HG02763 (cell line): ENCODE results near the gene FAM89B.

Source experiments
- ATAC-seq: cut with Tn5 transposase; IDR thresholded peaks from one replicate; pipeline ENCODE4 v1.9.1; 2021; ENCODE audit warnings: mild to moderate bottlenecking, moderate library complexity; ENCODE audit not compliant: unreplicated experiment

The FAM89B gene

GRCh38 chr11:65573391-65574079 lies 1.2 kb downstream of the FAM89B start:
- ATAC-seq: no peak

DNA sequence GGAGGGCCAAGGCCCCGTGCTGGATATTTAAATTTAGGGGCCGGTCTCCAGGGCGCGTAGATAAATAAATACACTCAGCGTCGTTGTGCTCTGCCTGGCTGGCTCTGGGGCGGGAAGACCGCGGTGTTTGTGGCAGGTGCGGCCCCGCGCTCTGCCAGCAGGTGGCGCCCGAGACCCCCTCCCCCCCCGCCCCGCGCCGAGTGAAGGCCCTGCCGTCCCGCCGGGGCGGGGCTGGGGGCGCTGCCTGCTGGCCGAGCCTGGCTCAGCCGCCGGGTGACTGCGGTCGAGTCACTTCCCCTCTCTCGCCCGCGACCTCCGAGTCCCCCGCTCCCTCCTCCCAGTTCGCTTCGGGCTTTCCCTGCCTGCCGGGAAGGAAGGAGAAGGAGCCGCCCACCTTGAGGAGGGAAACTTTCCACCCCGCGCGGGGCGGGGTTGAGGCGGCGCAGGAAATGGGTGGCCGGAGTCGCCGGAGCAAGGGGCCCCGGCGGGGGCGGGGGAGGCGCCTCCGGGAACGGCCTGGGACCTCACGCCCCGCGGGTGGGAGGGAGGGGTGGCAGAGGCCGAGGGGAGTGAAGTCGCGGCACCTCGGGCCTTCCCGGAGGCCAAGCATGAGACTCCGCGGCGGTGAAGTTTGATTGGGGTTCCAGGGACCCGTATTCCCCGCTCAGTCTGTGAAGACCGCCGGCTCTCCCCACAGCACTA lies 1.9 kb downstream of the FAM89B start:
- ATAC-seq: peak; percentile 36

GRCh38 chr11:65574811-65575567 lies 2.7 kb downstream of the FAM89B start:
- ATAC-seq: no peak

DNA sequence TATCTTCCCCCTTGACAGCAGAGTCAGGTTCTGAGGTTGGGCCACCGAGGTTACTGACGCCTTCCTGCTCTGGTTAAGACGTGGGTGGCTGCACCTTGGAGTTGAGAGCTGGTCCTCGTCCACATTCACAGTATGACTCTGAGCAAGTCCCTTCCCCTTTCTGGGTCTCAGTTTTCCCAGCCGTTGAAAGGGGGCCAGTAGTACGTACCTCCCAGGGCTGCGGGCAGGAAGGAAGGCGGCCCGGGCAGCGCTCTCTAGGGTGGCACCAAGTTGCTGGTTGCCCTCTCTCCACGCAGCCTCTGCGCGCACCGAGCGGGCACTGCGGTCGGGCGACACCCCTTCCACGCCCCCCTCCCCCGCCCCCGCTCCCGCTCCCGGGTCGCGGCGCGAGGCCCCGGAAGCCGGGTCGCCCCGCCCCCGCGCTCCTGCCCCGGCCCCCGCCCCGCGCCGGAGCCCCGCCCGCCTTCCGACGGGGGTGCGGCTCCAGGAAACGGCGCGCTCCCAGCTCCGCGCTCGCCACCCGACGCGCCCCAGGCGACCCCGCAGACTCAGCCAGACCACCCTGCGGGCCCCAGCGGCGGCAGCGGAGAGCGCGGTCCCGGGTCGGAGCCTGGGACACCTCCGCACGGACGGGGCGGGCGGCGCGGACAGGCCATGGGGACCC lies 3.4 kb downstream of the FAM89B start, which contains the start of gene EHBP1L1:
Gene EHBP1L1 (plus strand): TSS at position 486 of the 664 bp plus-strand sequence. CDS start 250 bp downstream, outside the sequence.
- peak; percentile 28 for ATAC-seq

GRCh38 chr11:65576232-65576866 lies 4.0 kb downstream of the FAM89B start:
- no peak for ATAC-seq

DNA sequence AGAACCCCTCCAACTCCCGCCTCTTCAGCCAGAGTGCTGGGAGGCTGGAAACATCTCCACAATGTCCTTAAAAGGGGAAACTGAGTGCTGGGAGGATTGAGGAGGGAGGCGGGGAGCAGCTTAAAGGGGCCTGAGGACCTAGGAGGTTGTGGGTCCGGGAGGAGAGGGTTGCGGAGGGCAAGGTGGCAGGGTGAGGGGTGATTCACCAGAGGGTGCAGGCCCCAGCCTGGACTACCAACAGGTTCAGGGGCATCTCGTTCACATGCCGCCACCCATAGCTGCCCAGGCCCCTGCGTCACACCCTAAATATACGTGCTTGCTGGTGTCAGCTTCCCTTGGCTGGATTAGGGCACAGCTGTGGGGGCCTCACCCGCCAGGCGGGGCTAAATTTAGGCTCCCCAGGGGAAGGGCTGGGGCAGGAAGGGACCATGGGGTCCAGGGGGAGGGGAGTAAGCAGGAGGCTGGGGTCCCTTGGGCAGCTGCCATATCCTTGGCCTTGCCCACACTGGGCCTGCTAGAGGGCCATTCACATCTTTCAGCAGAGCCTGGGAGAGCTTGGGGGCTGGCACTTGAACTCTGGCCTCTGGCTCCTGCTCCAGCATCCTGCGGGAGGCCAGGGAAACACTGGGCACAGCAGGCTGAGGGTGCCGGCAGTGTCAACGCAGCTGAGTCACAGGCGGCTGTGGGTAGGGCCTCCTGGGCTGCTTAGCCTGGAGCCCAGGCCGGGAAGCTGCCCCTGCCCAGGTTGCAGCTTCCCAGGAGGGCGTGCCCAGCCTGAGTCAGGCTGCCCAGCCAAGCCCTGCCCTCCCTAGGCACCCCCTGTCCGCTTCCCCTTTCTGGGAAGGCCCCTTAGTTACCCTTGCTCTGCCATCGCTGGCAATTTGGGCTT lies 4.8 kb downstream of the FAM89B start:
- ATAC-seq: no peak

- no peak for ATAC-seq
Observed at GRCh38 chr11:65577756-65578109, 5.4 kb downstream of the FAM89B start.

DNA sequence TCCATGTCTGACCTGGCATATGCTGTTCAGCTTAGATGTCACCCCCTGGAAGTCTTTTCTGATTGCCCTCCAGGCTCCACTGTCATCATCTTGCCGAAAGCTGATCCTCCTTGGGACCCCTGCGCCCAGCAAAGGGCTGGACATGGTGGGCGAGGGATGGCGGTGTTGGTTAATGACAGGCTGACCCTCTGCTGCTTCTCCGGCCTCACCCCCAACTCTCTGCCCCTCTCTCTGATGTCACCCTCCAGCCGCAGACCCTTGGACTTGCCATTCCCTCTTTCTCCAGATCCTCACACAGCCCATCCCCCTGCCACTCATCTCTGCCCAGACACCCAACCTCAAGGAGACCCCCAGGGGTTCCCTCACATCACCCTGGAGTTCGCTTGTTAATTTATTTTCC lies 5.8 kb downstream of the FAM89B start:
- ATAC-seq: no peak

GRCh38 chr11:65578667-65579066 lies 6.3 kb downstream of the FAM89B start:
- no peak for ATAC-seq

DNA sequence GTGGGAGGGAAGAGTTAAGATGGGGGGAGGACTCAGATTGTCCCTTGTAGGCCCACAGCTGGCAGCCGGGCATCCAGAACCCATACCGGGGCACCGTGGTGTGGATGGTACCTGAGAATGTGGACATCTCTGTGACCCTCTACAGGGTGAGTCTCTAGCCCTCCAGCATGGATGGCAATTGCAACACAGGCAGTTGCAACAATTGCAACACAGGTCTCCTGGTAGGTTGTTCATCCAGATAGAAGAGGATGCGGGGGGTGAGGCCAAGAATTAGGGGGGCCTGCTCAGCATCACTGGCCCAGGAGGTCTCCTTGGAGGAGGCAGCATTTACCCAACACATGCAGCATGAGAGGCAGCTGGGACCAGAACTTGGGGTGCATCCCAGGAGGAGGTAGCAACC lies 7.0 kb downstream of the FAM89B start:
- ATAC-seq: no peak

- ATAC-seq: no peak
Observed at GRCh38 chr11:65580031-65580692, 7.8 kb downstream of the FAM89B start.

GRCh38 chr11:65580756-65581155 lies 8.4 kb downstream of the FAM89B start:
- no peak for ATAC-seq

GRCh38 chr11:65581928-65582327 lies 9.6 kb downstream of the FAM89B start:
- ATAC-seq: no peak

- no peak for ATAC-seq
Observed at GRCh38 chr11:65583589-65583988, 11.3 kb downstream of the FAM89B start.

- no peak for ATAC-seq
Observed at GRCh38 chr11:65584106-65584505, 11.8 kb downstream of the FAM89B start.

DNA sequence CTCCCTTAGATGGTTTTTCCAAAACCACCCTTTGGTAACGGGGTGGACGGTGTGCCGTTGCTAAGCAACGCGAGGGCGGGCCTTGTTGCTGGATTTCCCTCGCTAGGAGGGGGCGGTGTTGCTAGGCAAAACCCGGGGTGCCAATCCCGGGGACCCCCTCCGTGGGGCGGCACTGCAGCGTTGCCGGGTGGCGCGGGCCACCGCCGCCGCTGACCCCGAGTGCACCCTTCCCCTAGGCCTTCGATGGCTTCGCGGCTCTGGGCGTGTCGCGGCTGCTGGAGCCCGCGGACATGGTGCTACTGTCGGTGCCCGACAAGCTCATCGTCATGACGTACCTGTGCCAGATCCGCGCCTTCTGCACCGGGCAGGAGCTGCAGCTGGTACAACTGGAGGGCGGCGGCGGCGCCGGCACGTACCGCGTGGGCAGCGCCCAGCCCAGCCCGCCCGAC lies 12.4 kb downstream of the FAM89B start:
- no peak for ATAC-seq

DNA sequence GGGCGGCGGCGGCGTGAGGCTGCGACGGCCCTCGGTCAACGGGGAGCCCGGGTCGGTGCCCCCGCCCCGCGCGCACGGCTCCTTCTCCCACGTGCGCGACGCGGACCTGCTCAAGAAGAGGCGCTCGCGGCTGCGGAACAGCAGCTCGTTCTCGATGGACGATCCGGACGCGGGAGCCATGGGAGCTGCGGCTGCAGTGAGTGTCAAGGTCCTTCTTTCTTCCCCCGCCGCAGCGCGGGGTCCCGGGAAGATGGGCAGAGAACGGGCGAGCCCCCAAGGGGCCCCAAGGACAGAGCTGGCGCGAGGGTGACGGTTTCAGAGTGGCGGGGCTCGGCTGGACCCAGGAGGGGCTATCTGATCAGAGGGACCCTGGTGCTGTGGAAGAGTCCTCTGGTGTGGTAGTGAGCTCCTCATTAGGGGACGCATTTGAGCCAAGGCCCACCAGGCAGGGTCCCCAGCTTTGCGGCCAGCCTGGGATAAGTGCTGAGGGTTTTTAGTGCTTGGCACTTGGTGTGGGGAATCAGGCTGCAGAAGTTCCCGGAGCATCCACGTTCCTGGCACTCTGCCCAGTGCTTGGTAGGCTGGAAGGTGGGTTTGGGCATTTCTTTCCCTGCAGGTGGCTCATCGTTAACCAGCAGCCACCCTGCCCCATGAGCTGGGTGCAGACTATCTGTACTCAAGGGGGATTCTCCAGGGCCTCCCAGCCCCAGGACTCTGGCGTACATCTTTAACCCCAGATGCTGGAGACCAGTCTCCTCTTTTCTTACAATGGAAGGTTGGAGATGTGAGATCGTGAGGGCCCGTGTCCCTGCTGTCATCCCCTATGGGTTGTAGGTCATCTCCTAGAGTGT lies 13.3 kb downstream of the FAM89B start:
- no peak for ATAC-seq

DNA sequence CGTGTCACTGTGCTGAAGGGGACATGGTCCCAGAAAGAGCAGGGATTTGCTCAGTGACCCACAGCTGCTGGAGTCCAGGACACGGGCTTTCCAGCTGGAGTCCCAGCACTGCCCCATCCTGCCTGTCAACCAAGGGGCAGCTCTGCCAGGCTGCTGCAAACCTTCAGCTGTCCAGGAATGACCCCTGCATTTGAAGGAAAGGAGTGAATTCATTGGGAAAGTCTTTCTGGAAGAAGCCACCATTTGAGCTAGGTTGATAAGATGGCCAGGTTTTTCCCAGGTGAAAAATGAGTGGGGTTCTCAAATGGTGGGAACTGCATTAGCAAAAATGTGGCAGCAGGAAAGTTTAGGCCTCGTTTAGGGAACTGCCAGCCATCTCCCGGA lies 13.9 kb downstream of the FAM89B start:
- no peak for ATAC-seq
